Activated CD4-positive, alpha-beta T cell treated with anti-CD3 and anti-CD28 coated beads for 24 hours (primary cell): Measurements from ENCODE around the gene GALNT17.

Experiments
- DNase-seq, 2 donors: peaks; one replicate each; pipeline ENCODE4 v3.0.0-alpha.2; 2020; ENCODE audit warnings: low read depth in 2 of 2

The GALNT17 gene

GRCh38 chr7:71339924-71340323 lies 208.0 kb downstream of the GALNT17 start:
- no peak for DNase-seq

DNA sequence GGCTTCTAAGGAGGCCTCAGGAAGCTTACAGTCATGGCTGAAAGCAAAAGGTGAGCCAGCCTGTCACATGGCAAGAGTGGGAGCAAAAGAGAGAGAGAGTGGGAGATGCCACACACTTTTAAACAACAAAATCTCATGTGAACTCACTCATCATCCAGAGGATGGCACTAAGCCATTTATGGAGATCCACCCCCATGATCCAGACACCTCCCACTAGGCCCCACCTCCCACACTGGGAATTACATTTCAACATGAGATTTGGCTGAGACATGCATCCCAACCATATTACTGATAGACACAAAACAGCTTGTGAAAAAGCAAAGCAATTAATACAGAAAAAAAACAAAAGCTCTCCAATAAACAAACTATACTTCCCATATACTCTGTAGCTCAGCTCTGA lies 210.3 kb downstream of the GALNT17 start:
- no peak for DNase-seq

DNA sequence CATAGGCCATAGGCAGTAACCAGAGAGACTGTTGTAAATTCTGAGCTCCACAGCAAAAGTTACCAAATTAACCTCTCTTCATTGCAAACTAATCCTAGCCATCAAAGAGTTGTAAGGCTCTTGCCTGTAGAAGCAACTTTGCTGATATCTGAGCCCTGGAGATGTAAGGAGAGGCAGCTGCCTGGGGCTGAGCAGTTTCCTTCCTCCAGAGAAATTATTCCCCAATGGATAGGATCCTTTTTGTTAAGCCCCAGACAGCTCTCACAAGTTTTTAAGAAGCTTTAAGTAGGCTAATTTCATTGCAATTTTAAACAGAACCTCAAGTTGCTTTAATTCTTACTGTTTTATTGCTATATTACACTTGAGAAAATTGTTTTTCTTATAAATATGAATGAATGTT lies 211.1 kb downstream of the GALNT17 start:
- DNase-seq = no peak

DNA sequence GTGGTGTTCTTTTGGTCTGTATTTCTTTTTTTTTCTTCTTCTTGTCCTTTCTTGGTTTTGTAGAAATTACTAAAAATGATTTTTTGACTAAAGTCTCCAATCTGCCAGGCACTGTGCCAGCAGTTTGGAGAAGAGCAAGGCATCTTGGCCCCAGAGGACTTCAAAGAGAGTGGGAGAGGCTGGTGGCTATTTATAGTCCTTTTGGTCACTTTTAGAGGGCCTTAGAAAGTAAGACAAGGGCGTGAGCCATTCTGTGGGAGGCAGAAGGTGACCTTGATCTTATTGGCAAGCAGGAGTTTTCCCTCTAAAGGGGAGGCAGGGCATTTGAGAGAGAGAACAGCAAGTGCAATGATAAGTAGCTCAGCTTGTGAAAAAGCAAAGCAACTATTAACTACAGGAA lies 211.9 kb downstream of the GALNT17 start:
- DNase-seq = no peak

DNA sequence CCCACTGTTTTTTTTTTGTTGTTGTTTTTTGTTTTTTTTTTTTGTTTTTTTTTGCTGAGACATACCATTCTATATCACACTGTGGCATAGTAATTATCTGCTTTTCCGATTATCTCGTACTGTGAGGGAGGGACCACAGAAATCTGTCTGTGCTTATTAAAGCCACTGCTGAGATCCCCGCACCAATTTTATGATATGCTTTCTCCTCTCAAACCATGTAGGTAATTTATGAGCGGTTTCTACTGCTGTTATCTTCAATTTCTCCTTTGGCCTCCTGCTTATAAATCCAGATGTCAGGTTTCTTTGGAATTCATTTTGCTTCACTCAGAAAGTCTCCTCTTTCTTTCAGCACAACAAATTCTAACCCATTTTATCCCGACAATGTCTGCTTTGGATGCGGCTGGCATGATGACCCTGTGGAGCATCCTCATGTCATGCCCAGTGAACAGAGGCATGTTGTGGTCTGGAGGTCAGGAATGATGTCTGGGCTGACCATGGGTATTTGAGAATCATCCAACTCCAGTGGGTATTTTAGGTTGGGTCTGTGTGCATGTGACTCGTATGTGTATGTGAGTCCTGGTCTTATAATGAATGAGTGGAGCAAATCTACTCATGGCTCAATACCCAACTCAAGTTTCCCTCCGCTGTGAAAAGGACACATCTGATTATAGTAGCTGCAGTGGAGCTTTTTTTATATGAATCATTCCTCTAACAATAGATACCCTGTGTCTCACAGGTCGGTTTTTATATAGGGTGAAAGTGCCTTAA lies 213.4 kb downstream of the GALNT17 start:
- DNase-seq = no peak

- DNase-seq = no peak
Measured at GRCh38 chr7:71348821-71349681, 217.1 kb downstream of the GALNT17 start.

GRCh38 chr7:71349682-71350481 lies 217.9 kb downstream of the GALNT17 start:
- no peak for DNase-seq

DNA sequence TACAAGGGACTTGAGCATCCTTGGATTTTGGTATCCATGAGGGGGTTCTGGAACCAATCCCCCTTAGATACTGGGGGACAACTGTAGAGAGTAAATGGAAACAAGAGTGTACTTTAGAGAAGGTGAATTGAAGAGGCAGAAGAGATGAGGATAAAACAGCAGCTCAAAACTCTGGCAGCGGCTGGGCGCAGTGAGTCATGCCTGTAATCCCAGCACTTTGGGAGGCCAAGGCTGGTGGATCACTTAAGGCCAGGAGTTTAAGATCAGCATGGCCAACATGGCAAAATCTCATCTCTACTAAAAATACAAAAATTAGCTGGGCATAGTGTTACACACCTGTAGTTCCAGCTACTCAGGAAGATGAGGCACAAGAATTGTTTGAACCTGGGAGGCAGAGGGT lies 218.7 kb downstream of the GALNT17 start:
- DNase-seq = no peak

DNA sequence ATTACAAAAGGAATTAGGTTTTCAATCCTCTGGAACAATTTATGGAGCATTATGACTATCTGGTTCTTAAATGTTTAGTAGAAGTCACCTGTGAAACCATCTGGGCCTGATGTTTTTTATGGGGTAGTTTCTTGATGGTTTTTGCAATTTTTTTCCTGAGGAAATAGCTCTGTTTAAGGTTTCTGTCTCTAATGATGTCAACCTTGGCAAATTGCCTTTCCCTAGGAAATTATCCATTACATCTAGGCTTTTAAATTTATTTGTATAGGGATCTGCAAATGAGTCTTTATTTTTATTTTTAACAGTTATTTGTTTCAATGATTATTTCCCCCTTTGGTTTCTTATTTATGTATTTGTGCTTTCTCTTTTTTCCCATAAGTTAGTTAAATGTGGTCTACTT lies 222.8 kb downstream of the GALNT17 start:
- no peak for DNase-seq

DNA sequence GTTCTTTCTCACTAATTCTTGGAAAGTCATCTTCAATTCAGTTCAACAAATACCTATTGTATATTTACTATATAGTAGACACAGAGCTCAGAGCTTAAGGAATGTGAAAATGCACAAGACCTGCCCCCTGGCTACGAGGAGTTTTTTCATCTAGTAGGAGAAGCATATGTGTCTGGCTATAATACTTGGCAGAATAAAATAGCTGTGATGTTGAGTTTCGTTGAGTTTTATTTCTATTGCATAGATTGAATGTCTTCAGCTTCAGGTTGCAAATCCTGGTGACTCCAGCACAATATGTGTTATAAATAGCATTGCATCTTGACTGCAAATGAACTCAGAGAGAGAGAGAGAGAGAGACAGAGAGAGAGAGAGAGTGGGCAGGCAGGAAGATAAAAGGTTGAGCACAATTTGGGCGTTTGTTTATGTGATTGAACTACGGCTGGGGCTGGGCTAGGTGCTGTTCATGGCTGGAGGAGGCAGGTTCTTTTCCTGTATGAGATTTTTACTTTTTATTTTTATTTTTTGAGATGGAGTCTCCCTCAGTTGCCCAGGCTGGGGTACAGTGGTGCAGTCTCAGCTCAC lies 229.6 kb downstream of the GALNT17 start:
- DNase-seq = no peak

GRCh38 chr7:71362240-71362639 lies 230.3 kb downstream of the GALNT17 start:
- DNase-seq = no peak

GRCh38 chr7:71363223-71363622 lies 231.3 kb downstream of the GALNT17 start:
- no peak for DNase-seq

GRCh38 chr7:71363627-71364026 lies 231.7 kb downstream of the GALNT17 start:
- no peak for DNase-seq

- DNase-seq = no peak
Measured at GRCh38 chr7:71364551-71364950, 232.6 kb downstream of the GALNT17 start.

DNA sequence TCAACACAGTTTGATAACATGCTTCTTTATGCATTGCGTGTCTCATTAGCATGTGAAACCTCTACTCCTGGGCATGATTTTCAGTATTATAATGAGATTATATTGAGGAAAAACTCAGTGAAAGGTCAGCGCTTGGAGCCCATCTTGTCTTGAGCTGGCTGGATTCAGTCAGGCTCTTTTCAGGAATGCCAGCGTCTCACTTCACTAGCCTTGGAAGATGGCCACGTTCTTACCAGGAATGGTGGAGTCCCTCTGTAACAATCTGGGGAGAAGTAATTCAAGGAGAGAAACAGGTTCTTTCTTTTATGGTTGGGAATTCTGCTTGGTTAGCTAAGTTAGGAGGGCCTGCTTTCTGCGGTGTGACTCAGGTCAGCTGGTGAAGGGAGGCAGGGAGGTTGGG lies 241.0 kb downstream of the GALNT17 start:
- no peak for DNase-seq

- DNase-seq = no peak
Measured at GRCh38 chr7:71377062-71377461, 245.1 kb downstream of the GALNT17 start.

DNA sequence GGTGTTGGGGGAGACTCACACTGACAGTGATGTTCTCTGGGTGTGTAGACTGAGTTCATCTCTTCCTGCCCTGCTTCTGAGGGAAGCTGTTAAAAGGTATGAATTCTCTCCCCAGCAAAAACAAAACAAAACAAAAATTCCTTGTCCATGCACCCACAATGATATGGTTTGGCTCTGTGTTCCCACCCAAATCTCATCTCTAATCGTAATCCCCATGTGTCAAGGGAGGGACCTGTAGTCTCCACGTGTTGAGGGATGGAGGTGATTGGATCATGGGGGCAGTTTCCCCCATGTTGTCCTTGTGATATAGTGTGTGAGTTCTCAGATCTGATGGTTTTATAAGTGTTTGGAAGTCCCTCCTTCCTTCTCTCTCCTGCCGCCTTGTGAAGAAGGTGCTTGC lies 245.5 kb downstream of the GALNT17 start:
- no peak for DNase-seq

DNA sequence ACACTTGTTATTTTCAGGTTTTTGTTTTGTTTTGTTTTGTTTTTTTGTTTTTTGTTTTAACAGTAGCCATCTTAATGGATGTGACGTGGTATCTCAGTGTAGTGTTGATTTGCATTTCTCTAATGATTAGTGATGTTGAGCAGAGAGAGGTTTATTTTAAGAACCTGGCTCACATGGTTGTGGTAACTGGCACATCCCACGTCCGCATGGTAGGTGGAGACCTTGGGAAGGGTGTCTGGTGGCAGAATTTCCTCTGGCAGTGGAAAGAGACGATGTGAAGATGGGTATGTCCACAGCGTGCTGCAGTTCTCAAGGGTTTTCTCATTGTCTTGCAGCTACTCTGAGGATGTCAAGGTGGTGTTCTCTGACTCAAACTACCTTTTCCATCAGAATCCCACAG lies 252.2 kb downstream of the GALNT17 start:
- DNase-seq = no peak

- no peak for DNase-seq
Measured at GRCh38 chr7:71385330-71385729, 253.4 kb downstream of the GALNT17 start.

DNA sequence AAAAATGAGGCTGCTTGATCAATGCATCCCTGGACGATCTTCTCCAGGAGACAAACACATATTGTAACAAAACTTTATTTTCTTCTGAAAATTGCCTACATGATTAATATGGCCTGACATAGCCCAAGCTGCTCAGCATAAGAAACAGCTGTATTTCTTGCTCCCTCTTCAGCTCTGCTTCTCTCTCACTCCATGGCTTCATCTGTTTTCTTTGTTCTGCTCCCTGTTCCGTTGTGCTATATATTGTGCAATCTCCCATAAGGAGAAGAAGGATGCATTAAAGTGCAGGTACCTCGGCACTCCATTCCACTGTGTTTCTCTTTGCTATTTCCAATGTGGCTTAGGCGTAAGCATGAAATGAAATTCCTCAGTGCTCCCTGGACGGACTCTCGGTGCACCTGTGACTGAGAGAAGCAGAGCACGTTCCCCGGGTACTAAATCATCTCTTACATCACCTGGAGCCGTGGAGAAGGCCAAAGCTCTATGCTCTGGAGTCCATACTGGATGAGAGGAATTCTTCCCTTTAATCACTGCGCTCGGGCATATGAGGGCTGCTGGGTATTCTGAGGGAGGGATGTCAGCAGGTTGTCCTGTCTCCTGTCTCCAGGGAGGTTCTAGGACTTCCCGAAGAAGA lies 254.3 kb downstream of the GALNT17 start:
- no peak for DNase-seq

- no peak for DNase-seq
Measured at GRCh38 chr7:71388181-71388580, 256.2 kb downstream of the GALNT17 start.
